ENCODE measurements around the gene PHOX2A. TPM values are rescaled to one million over a fixed set of nuclear protein-coding genes. Genes with fewer than 3 reads are reported as not detected.

The PHOX2A gene
- total and polyA plus RNA-seq, 2 of the 13 experiments (the other 11 are each of a cell fraction or from before 2014, with no cell fraction given): not detected

- TF ChIP-seq LRRFIP1 (CRISPR knock-in tag; conservative IDR thresholded peaks at IDR 0.05): no peak
- no peak for TF ChIP-seq ZNF777 (CRISPR knock-in tag; IDR thresholded peaks at IDR 0.05)
- no peak for TF ChIP-seq ATF5 (CRISPR knock-in tag; IDR thresholded peaks at IDR 0.05; ENCODE audit: low read depth)
- TF ChIP-seq ZSCAN12 (CRISPR knock-in tag; IDR thresholded peaks at IDR 0.05): no peak
- no peak for TF ChIP-seq ZFYVE20 (CRISPR knock-in tag; IDR thresholded peaks at IDR 0.05; ENCODE audit: borderline replicate concordance, low read depth)
- TF ChIP-seq NPAS2 (CRISPR knock-in tag; IDR thresholded peaks at IDR 0.05; ENCODE audit: borderline replicate concordance): no peak
- TF ChIP-seq, protein P1, sequence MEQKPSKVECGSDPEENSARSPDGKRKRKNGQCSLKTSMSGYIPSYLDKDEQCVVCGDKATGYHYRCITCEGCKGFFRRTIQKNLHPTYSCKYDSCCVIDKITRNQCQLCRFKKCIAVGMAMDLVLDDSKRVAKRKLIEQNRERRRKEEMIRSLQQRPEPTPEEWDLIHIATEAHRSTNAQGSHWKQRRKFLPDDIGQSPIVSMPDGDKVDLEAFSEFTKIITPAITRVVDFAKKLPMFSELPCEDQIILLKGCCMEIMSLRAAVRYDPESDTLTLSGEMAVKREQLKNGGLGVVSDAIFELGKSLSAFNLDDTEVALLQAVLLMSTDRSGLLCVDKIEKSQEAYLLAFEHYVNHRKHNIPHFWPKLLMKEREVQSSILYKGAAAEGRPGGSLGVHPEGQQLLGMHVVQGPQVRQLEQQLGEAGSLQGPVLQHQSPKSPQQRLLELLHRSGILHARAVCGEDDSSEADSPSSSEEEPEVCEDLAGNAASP (CRISPR knock-in tag; IDR thresholded peaks at IDR 0.05; ENCODE audit: borderline replicate concordance): no peak
- TF ChIP-seq MTERF4 (CRISPR knock-in tag; IDR thresholded peaks at IDR 0.05): no peak
Observed at GRCh38 chr11:72228844-72229231, 15.1 kb downstream of the PHOX2A start (continued).
